K562 (cell line): ENCODE results near the gene CENPN. TPM values are rescaled to one million over a fixed set of nuclear protein-coding genes. Genes with fewer than 3 reads are reported as not detected.

Experiments used
- ARID3A ChIP-seq: IDR thresholded peaks from 2 replicates; pipeline ENCODE4 v1.6.1; 2012; ENCODE audit warnings: low read depth, low read length, improper control_type of control experiment, borderline replicate concordance
- CREM ChIP-seq: IDR thresholded peaks from 2 replicates; pipeline ENCODE4 v1.6.1; 2014; ENCODE audit warnings: antibody characterized with exemption, low read depth
- FOXO4 ChIP-seq: fragments of 450-650 bp; formaldehyde crosslinking; IDR thresholded peaks from 2 replicates; pipeline ENCODE4 v1.4.0; 2020; ENCODE audit warnings: mild to moderate bottlenecking, moderate library complexity
- GABPA ChIP-seq: fragments of 200-800 bp; sonication (Bioruptor generic); conservative IDR thresholded peaks from 2 replicates; pipeline ENCODE4 v1.6.1; 2016; ENCODE audit warnings: low read depth, missing genetic modification characterization, missing compliant biosample characterization
- HDGF ChIP-seq: fragments of 450-650 bp; IDR thresholded peaks from 2 replicates; pipeline ENCODE4 v1.6.1; 2016
- HNRNPH1 ChIP-seq: fragments of 200-400 bp; formaldehyde crosslinking; optimal IDR thresholded peaks from 2 replicates; pipeline ENCODE3; 2017; ENCODE audit warnings: low read depth, mild to moderate bottlenecking, low read length, moderate library complexity
- RAD51 ChIP-seq: fragments of 450-650 bp; IDR thresholded peaks from 2 replicates; pipeline ENCODE4 v1.7.1; 2016; ENCODE audit warnings: low read depth, mild to moderate bottlenecking, borderline replicate concordance
- SAFB ChIP-seq: fragments of 200-400 bp; formaldehyde crosslinking; IDR thresholded peaks from 2 replicates; pipeline ENCODE4 v1.6.1; 2017; ENCODE audit warnings: low read depth, low read length, borderline replicate concordance
- SMAD3 ChIP-seq: fragments of 450-650 bp; formaldehyde crosslinking; conservative IDR thresholded peaks from 2 replicates; pipeline ENCODE4 v1.4.0; 2020; ENCODE audit warnings: mild to moderate bottlenecking
- STAT6 ChIP-seq: sonication (generic); formaldehyde crosslinking; IDR thresholded peaks from 2 replicates; pipeline ENCODE4 v1.8.1; 2023; ENCODE audit warnings: mild to moderate bottlenecking, missing genetic modification reagents
- U2AF1 ChIP-seq: fragments of 200-400 bp; formaldehyde crosslinking; optimal IDR thresholded peaks from 2 replicates; pipeline ENCODE3; 2017; ENCODE audit warnings: mild to moderate bottlenecking, low read depth, low read length, moderate library complexity
- YBX1 ChIP-seq: fragments of 450-650 bp; IDR thresholded peaks from 2 replicates; pipeline ENCODE4 v1.7.1; 2016; ENCODE audit warnings: mild to moderate bottlenecking
- ZBTB43 ChIP-seq: sonication (generic); formaldehyde crosslinking; IDR thresholded peaks from 2 replicates; pipeline ENCODE4 v1.8.0; 2023; ENCODE audit warnings: mild to moderate bottlenecking, missing genetic modification reagents
- ZFP1 ChIP-seq: fragments of 450-650 bp; formaldehyde crosslinking; IDR thresholded peaks from 2 replicates; pipeline ENCODE4 v1.4.0; 2020; ENCODE audit warnings: mild to moderate bottlenecking, mixed read lengths
- ZNF146 ChIP-seq: IDR thresholded peaks from one replicate; pipeline ENCODE4 v1.6.1; 2018; ENCODE audit warnings: missing compliant biosample characterization; ENCODE audit not compliant: unreplicated experiment
- ZNF398 ChIP-seq: fragments of 250-450 bp; sonication (Bioruptor Pico); IDR thresholded peaks from 2 replicates; pipeline ENCODE4 v1.8.0; 2021; ENCODE audit warnings: moderate library complexity, mild to moderate bottlenecking, inconsistent platforms
- ZNF699 ChIP-seq: fragments of 250-450 bp; sonication (Bioruptor Pico); IDR thresholded peaks from 2 replicates; pipeline ENCODE4 v1.8.0; 2021; ENCODE audit warnings: mild to moderate bottlenecking, moderate library complexity; ENCODE audit not compliant: insufficient replicate concordance
- ZNF785 ChIP-seq: fragments of 250-450 bp; sonication (Bioruptor Pico); IDR thresholded peaks from 2 replicates; pipeline ENCODE4 v1.4.0; 2020; ENCODE audit warnings: mild to moderate bottlenecking
- polyA plus RNA-seq, 8 experiments: library from polyadenylated mRNA; depleted of rRNA in 4 of 8; stranded (reverse) in 5 of 8; unstranded in 3 of 8; fragments of >200 nt; fragmentation: Nextera tagmentation in 2 of 8; fragmentation: Illumina TruSeq in 1 of 8; extraction: Ambion mirVana in 2 of 8; extraction: Trizol in 1 of 8; gene quantifications; 2 replicates each; pipeline versions ENCODE4 v1.2.1 to v1.2.3, GENCODE V29; 2011 to 2014; ENCODE audit warnings: inconsistent platforms in 1 of 8, missing spikeins in 1 of 8
- total RNA-seq, 7 experiments: library from RNA; depleted of rRNA in 6 of 7; stranded (reverse); fragments of >200 nt in 6 of 7; fragmentation: Illumina TruSeq in 2 of 7; extraction: Trizol in 2 of 7; gene quantifications; 2 replicates each; pipeline versions ENCODE4 v1.2.1 to v1.2.3, GENCODE V29; 2011 to 2021; ENCODE audit warnings: low replicate concordance in 1 of 7

The CENPN gene
- total and polyA plus RNA-seq, 9 of the 15 experiments (the other 6 are each of a cell fraction or from before 2014, with no cell fraction given), result 92.3 to 384 (median 140) TPM

GRCh38 chr16:81077076-81077940 lies 70.3 kb downstream of the CENPN start, which contains the start of gene C16orf46 (continued):
- TF ChIP-seq SAFB, result no peak
- TF ChIP-seq HNRNPH1, result no peak
- TF ChIP-seq HDGF, result no peak
- peak; percentile 99 for TF ChIP-seq GABPA (tag)
- TF ChIP-seq CREM, result peak; percentile 98
- no peak for TF ChIP-seq YBX1
- TF ChIP-seq SMAD3 (CRISPR knock-in tag), result peak; percentile 62; the same call in 1 of the 2 replicates
- no peak for TF ChIP-seq ZNF146 (CRISPR knock-in tag)
- TF ChIP-seq FOXO4, result no peak
- peak; percentile 61; the same call in 1 of the 2 replicates for TF ChIP-seq STAT6 (CRISPR knock-in tag)
- TF ChIP-seq ARID3A, result no peak
- TF ChIP-seq U2AF1, result no peak
- TF ChIP-seq ZNF785 (CRISPR knock-in tag), result no peak
- TF ChIP-seq RAD51, result no peak
- no peak for TF ChIP-seq ZNF699
- no peak for TF ChIP-seq ZFP1 (CRISPR knock-in tag)
- 0 out of 2 replicates have a peak, but pooled peaks have one; percentile 78 for TF ChIP-seq ZBTB43 (CRISPR knock-in tag)
- no peak for TF ChIP-seq ZNF398
